Superior temporal gyrus (tissue), 1 donor: ENCODE measurements around the gene MUC13.

Experiments
- DNase-seq: peaks from one replicate; pipeline ENCODE4 v3.0.0-alpha.2; 2016; ENCODE audit errors: extremely low spot score

The MUC13 gene

DNA sequence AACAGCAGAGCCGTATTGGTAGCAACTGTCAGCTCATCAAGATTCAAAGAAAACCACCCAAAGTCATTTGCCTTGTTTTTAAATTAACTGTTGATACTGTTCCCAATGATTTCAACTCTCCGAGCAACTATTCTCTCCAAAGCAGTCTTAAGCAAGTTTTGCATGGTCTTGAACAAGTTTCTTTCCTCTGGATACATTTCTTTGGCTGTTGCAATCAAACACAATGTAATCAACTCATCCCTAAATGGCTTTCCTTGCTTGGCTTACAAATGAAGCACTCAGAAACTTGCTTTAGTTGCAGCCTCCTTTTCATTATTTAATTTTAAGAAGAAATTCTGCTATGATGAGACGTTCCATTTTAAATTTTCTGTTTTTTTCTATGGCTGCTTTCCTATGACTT is 15.5 kb upstream of the MUC13 start:
- no peak for DNase-seq

DNA sequence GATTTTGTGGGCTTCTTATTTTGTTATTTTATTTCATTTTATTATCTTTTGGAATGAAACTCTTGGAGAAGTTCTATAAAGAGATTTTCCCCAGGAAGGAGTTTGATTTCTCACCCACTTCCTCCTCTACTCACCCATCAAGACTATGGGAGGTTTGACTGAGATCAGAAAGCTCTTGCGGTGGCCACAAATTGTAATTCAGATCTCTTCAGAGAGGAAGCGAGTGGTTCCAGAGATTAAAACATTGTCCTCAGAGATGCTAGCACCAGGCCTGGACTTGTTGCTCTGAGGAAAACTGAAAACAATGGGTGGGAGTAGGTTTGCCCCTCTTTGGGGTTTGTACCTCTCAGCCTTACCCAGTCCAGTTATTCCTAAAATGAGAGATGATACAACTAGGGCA is 8.1 kb upstream of the MUC13 start:
- DNase-seq = no peak

DNA sequence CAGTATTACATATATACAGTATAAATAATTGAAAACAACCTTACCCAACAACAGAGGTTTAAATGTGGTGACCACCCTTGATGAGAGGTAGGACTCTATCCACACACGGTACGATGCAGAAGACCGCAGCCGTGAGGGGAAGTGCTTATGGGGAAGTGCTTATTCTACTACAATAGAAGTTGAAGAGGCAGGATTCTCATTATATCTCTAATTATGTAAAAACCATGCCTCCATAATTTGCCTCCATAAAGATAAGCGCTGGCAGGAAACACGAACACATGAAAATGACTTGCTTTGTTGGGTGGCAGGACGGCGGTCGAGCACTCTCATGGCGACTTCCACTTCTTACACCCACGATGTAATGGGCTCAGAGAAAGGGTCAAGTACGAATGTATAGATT is 7.2 kb upstream of the MUC13 start:
- no peak for DNase-seq

DNA sequence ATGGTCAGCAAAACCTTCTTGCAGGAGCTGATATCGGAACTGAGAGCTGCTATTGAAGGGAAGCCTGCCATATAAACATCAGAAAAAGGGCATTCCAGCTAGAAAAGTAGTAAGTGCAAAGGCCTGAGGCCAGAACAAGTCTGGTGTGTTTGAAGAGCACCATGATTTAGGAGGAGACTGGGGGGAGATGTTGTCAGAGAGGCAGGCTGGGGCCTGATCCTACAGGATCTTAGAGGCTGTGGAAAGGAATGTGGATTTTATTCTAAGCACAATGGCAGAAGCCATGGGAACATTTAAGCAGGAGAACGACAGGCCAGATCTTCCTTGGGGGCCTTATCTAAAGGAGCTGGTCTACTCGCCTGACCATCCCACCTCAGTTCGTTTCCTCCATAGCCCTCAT is 5.1 kb upstream of the MUC13 start:
- no peak for DNase-seq

DNA sequence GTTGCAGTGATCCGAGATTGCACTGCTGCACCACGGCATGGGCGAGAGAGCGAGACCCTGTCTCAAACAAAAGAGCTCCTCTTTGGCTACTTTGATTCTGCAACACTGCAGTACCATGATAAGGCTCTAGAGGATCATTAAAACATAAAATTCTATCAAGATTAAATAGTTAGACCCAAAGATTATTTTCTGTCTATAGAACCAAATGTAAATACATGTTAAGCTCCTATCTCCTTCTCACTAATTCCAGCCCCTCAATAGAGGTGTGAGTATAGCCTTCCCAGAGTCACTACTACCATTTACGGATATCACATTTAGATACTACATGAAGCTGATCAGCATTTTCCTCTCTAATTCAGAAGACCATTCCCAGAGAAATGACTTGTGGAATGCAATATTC is 4.3 kb upstream of the MUC13 start:
- no peak for DNase-seq

DNA sequence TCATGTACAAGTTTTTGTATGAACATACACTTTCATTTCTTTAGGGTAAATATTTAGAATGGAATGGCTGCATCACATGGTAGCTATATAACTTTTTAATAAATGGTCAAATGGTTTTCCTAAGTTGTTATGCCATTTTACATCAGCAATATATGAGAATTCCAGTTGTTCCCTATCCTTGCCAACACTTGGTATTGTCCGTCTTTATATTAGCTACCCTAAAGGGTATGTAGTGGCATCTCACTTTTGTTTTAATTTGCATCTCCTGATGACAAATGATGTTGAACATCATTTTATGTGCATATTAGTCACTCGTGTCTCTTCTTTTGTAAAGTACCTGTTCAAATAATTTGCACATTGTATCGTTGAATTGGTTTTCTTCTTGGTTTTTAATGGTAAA is 2.5 kb upstream of the MUC13 start:
- no peak for DNase-seq

DNA sequence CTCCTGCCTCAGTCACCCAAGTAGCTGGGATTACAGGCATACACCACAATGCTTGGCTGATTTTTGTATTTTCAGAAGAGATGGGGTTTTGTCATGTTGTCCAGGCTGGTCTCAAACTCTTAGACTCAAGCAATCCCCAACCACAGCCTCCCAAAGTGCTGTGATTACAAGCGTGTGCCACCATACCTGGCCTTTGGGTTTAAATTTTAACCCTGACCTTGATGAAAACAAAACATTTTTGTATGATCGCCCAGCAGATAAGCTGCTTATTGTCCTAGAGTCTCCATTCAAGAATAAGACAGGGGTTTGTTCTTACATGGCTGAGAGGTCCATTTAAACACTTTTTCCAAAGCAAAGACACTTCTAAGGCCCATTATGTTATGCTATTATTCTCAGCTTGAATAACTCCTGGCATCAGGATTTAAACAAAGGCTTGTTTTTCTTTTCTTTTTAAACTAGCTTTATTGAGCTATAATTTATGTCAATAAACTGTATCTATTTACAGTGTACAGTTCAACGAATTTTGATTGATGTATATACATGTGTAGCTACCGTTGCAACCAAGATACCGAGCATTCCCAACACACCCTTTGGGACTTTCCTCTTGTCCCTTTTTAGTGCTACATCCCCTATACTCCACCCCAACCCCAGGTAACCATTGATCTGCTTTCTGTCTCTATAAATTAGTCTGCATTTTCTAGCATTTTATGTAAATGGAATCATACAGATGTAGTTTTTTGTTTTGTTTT is 1.4 kb upstream of the MUC13 start:
- no peak for DNase-seq

DNA sequence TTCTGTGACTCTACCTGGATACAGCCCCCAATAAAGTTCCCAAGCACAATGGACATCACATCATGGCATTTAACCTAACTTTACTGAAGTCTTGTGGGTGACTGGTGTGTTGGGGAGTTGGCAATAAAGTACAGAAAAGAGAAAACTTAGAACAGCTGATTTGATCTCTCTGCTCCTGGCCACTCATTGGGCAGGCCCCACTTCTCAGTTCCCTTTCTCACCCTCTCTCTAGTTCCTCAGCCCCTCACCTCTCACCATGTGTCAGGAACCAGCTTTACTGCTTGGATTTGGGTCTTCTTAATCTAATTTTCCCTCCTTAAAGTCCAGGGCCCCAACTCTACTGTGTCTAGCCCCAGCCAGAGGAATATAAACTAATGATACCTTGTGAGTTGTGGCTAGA is 713 bp upstream of the MUC13 start:
- DNase-seq = no peak

DNA sequence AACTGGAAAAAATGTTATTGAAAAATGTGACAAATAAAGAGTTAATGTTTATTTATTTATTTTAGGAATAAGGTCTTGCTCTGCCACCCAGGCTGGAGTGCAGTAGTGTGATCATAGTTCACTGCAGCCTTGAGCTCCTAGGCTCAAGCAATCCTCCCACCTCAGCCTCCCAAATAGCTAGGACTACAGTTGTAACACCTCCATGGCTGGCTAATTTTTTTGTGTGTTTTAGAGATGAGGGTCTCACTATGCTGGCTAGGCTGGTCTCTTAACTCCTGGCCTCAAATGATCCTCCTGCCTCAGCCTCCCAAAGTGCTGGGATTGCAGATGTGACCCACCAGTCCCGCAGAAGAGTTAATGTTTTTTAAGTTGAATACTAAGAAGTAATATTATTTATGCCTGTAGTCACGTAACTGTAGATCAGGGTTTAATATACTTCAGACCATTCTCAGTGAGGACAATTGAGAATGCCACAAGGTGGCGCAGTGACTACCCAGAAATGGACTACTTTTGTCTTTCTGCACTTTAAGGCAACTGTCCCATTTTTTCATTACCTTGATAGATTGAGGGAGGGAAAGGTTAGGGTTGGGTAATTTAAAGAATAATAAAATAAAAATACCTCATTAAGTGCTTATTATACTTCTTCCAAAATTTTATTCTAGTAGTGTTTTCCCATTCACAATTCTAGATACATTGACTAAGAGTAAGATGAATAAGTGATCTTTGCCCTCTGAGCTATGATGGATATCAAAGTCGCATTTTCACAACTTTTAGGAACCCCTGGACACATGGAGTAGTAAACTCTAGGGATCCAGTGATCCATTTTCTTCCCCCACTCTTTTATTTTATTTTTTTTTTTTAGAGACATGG is 6.0 kb downstream of the MUC13 start:
- DNase-seq = peak; percentile 82

DNA sequence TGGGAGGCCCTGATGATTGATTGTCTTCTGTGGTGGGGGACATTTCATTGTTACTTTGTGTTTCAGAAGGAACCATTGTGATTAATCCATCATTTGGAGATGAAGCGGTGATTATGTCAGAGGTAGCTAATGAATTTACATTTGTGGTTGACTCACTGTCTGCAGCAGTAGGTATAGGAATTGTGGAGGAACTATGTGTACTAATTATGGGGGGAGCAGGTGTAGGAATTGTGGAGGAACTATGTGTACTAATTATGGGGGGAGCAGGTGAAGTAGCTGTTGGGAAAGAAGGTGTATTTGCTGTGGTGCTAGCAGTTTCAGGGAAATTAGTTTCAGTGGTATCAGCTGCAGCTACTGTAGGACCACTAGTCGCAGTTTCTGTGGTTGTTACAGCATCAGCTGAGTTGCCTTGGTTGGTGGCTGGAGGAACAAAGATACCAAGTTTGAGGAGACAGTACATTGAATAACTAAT is 6.9 kb downstream of the MUC13 start:
- no peak for DNase-seq

DNA sequence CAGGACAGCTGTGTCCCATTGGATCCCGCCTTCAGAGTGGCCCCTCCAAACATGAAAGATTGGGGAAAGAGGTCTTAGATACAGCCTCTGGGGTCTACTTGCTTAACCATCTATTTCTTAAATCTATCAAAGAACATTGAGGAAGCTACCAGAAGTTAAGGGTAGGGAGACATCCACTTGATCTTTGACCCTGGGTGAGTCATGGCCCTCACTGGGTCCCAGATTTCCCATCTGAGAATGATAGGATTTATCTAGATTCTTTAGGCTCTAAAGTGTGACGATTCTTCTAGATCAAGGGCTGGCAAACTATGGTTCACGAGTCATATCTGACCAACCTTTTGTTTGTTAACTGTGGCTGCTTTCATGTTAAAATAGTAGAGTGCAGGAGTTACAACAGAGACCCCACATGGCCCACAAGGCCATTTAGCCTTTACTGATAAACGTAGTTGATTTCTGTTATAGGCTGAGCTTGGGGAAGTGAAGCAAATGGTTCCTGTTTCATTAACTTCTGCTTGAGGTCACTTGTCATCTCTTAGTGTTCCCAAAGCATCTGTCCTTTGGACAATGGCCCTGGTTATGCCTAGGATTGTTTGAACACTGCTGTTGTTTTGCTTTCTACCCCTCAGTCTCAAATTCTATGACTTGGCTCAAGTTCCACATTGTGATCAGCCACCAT is 8.0 kb downstream of the MUC13 start:
- no peak for DNase-seq

DNA sequence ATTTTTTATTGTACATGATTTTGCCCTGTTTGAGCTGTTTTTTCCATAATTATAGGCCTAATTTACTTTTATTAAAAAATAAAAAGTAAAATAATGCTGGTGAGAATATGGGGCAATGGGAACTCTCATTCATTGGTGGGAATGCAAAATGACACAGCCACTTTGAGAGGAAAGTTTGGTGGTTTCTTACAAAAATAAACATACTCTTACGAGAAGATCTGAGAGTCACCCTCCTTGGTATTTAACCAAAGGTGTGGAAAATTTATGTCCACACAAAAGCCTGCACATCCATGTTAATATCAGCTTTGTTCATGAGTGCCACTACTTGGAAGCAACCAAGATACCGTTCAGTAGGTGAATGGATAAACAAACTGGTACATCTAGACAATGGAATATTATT is 9.8 kb downstream of the MUC13 start:
- no peak for DNase-seq

DNA sequence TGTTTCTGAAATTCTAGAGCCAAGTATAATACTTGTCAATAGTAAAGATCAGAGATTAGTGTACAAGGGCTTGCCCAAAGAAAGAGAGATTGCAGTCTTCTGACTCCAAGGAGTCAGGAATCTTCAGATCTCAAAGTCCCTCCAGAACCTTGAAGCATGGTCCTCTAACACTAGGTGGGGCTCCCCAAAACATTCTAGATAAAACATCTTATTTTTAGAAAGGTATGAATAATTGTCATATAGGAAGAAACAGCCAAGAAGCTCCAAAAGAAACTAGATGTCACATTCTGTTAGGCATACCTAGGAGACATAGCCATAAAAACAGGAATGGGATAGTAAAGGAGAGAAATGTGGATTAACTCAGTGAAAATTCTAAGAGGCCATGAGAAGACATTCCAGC is 10.7 kb downstream of the MUC13 start:
- DNase-seq = no peak

DNA sequence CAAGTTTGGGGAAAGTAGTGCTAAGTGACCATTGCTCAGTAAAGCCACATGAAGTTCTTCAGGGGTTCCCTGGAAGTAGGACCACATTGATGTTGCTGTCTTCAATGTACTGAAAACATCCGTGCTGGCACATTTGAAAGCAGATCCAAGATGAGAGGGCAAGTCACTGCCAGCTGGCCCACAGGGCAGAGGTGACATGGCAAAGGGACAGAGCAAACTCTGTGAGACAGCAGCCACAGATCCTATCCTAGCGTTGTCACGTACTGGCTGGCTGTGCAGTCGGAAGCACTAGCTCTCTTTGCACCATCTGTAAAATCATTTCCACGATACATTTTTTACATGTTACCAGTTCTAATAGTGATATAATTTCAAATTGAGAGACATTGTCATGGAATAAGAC is 13.8 kb downstream of the MUC13 start:
- DNase-seq = peak; percentile 42

DNA sequence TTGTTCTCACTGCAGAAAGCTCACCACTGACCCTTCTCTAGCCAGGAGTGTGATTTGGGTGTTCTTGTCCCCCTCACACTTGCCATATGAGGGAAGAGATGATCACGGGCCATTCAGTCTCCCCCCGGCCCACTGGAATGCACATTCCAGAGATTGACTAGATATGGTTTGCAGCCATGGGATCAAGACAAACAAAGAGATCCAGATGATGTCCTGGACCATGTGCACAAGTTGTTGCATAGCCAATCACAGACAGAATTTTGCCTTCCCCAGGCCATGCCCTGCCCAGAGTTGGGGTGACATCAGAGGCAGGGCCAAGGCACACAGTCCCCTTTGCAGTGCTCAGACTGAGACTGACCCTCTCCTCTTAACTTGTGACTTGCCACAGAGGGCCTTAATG is 14.8 kb downstream of the MUC13 start:
- DNase-seq = no peak

DNA sequence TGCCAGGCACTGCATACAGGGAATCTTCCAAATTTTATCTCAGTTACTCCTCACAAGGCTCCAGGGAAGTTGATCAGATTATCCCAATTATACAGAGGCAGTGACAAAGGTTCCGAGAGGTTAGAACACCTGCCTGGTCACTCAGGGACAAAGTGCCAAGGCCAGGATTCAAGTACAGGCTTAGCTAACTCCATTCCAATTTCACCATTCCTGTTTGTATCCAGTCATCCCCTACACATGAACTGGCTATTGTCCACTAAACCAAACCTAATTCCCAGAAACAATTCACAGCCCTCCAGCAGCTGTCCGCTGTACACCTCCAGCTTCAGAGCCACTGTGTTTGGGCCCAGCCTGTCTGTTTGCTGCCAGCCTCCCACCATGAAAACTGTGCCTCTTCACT is 16.0 kb downstream of the MUC13 start:
- no peak for DNase-seq

DNA sequence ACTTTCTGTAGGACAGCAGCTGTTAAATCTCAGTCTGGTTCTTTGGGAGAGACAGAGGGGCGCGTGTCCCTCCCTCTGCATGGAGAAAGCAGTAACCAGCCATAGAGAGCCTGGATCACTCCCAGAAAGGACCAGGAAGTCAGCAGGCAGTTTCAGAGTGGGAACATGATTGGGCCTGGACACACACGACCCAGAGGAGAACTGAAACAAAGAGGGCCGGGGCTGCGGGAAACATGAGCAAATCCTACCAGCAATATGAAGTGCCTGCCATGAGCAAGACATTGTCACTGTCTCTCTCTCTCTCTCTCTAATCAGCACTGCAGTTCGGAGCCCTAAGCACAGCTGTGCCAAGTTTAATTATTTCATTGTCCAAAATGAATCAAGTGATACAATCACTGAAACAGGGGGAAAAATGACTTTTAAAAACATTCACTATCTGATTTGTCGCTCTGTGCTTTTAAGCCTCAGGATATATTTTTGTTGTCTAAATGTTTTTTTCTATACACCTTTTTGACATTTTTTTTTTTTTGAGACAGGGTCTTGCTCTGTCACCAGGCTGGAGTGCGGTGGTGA is 17.6 kb downstream of the MUC13 start:
- DNase-seq = no peak

DNA sequence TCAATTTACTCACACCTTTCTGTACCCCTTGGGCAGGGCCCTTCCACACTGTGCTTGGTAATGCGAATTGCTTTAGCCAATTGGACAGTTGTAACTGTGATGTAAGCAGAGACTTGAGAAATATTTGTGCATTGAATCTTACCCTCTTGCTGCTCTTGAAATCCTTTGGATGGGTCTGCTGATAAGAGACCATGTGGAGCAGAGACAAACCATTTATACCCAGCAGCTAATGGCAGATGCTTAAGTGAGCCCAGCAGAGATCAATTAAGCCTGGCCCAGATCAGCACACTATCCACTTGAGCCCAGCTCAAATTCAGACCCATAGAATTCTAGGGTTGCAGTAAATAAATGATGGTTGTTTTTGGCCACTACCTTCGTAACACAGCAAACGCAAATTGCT is 19.3 kb downstream of the MUC13 start:
- DNase-seq = no peak

DNA sequence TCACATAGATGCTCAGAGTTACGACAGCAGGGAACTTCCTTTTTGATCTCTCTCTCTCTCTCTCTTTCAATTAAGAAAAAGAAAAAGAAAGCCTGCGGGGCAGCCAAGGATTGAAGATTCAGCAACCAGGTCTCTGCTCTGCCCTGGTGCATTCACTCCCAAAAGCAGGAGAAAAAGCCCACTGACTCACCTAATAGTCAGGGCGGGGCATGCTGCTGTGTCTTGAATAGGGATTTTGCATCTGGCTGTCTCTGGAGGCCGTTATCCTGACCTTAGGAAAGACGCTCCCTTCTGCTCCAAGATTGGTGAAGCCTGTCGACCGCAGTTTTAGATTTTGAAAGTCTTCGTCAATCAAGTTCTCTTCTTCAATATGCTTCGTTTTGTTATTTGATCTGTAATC is 26.6 kb downstream of the MUC13 start:
- no peak for DNase-seq

DNA sequence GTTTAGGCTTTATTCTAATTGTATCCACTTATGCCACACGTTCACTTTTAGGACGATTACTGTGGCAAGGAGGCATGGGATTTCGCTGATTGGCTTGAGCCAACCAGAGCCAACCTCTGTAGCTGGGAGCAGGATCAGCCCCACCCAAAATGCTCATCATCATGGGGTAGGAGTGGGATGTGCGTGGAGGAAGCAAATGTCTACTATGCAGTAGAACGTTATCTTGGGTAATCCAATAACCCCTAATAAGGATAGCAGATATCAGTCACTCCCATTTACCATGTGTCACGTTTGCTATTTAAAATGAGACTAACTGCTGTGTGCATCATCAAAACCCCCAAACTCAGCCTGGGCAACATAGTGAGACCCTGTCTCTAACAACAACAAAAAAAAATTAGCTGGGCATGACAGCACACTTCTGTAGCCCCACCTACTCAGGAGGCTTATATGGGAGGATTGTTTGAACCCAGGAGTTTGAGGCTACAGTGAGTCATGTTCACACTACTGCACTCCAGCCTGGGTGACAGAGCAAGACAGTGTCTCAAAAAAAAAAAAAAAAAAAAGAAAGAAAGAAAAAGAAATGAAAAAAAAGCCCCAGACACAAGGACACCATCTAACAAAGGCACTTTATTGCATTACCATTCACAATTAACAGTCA is 29.6 kb downstream of the MUC13 start:
- no peak for DNase-seq

DNA sequence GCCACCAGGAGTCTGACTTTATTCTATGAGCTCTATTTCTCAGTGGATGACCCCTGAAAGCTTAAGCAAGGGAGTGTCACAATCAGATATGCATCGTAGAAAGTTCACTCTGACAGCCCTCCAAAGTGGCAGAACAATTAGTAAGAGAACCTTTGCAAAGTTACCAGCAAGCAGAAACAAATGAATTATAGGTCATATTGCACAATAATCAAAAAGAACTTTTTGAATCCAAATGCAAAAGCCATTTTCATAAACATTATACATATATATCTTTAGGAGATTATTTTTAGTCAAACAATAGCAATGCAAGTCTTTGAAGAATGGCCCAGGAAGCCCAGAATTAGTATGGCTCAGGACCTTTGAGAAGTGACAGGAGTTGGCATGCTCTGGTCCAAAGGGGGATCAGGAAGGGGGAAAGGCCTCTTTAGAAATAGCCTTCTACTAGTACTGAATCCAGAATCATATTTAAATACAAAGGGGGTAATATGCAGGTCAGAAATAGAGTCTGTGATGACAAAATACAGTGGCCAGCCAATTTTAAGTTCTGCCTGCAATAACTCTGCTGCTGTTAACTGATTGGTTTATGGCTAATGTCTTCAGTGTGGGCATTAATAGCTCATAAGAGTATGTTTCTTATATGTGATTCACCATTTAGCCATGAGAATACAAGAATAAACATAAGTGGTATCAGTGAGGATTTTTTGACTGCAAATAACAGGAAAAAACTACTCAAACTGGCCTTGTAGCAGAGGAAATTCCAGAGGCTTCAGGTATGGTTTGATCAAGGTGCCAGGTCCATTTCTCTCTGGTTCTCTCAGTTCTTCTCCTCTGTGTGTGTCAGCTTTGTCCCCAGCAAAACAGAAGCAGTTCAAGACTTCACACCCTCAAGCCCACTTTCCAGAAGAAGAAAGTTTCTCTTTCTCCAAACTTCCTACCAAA is 30.4 kb downstream of the MUC13 start:
- no peak for DNase-seq
